NCI-H524 treated with DMSO at 0.1 percent for 48 hours (cell line): Measurements from ENCODE around the gene ADAMTS19.
A peak's percentile ranks its signal among the peaks of the same experiment; 100 is the strongest.

ENCODE experiments used
- DNase-seq: peaks from one replicate; lab custom pipeline; 2025; lab: John Stamatoyannopoulos, UW

ADAMTS19 gene

DNA sequence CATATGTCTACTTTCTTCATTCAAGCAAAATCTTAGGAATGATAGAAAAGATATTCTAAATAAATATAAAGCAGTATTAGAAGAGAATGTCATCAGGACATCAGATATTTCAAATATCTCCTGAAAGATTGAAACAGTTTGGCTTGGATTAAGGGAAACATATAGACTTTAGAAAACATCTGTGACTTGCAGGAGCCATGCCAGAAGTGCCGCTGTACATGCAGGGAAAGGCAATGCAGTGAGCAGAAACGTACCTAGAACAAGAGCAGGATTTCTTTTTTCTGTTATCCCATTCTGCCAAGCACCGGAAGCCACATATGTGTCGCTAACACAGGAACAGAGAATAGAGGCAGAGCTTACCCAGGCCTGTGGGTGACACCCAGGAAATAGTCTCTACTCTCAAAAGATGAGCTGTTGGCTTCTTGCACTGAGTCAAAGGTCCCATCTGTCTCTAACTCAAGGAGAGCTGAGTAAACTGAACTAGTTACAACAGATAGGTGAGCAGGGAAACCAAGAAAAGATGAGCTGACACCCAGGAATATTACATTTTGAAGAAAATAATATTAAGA, 5.8 kb downstream of the ADAMTS19 start:
- DNase-seq, result no peak

DNA sequence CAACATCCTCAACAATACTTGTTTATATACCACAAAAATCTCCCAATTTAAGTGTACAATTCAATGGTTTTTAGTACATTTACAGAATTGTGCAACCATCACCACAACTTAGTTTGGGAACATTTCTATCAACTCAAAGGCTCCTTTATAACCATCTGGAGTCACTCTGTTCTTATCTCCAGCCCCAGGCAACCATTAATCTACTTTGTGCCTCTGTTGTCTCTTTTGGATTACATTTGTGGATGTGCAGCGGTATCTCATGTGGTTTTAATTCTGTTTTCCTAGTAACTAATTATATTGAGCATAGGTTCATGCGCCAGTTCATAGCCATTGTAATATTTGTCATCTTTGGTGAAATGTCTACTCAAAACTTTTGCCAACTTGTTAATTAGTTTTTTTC, 14.4 kb downstream of the ADAMTS19 start:
- DNase-seq, result no peak

DNA sequence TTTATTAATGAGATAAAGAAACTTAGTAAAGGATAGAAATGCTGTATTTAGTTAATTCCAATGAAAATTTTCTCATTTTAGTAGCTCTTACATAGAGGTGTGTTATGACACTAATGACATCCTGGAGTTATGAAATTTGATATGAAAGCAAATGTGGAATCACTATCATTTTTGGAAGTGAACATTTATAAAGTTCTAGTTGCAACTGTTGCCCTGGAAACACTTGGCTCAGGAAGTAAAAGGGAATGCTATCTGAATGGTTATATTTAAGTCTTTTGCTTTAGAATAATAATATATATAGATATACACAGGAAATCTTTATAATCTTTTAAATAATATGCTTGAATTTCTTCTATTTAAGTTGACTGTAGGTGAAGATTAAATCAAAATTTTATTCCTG, 16.7 kb downstream of the ADAMTS19 start:
- DNase-seq, result no peak

DNA sequence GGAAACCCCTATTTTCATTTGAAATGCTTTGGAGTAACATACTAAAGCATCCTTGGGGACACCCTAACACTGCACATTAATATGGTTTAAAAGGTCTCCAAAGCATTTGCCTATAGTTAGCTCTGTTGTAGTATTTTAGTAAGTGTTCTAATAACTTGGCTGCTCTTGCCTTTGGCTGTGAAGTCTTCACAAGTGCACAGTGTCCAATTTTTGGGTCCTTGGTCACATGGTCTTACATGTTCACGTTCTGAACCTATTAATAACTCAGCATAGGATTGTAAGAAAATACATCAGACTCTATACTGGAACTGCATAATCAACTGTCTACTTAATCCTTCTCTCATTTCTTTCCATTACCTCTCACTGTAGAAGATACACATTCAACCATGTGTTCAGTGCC, 17.4 kb downstream of the ADAMTS19 start:
- DNase-seq, result no peak

DNA sequence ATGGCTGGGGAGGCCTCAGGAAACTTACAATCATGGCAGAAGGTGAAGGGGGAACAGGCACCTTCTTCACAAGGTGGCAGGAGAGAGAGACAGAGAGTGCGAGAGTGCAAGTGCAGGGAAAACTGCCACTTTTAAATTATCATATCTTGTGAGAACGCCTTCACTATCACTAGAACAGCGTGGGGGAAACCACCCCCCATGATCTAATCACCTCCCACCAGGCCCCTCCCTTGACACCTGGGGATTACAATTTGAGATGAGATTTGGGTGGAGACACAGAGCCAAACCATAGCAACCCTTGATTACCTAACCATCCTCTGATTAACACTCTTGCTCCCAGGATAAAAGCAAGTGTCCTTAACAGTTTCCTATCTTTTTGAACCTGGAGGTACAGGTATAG, 21.1 kb downstream of the ADAMTS19 start:
- DNase-seq, result no peak

DNA sequence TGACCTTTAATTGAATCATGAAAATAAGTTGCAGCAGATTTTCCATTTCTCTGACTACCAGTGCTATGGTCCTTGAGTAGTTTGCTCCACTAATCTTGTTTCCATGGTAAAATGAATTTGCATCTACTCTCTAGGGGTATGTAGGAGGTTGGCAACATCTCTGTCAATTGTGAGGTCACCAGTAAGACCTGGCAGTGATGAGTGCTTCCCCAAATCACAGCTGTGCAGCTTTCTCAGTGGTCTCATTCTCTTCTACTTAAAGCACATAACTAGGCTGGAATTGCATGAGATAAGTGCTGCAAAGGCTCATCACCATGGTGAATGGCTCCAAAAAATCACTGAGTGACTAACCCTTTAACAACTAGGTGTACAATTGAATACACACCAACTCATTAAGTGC, 36.3 kb downstream of the ADAMTS19 start:
- DNase-seq, result no peak

GRCh38 chr5:129496864-129497595, 36.9 kb downstream of the ADAMTS19 start:
- DNase-seq, result no peak

GRCh38 chr5:129499208-129499852, 39.2 kb downstream of the ADAMTS19 start:
- DNase-seq, result no peak

- peak; percentile 36 for DNase-seq
These were observed 40.0 kb downstream of the ADAMTS19 start for GRCh38 chr5:129500101-129500500.

DNA sequence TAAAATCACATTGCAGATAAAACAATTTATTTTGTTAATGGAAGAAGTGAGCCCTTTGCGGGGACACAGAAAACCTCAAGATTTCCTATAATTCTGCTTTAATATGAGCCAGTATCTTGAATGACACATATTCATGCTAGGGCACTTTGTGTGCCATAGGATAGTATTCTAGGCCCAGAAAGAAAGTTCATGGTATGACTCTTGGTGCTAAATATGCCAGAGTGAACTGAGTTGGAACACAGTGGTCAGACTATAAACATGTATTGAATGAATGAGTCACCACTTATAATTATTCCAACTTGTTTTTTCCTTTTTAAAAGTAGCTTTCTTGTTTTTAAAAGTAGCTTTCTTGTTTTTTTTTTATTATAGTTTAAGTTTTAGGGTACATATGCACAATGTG, 46.0 kb downstream of the ADAMTS19 start:
- DNase-seq, result no peak

DNA sequence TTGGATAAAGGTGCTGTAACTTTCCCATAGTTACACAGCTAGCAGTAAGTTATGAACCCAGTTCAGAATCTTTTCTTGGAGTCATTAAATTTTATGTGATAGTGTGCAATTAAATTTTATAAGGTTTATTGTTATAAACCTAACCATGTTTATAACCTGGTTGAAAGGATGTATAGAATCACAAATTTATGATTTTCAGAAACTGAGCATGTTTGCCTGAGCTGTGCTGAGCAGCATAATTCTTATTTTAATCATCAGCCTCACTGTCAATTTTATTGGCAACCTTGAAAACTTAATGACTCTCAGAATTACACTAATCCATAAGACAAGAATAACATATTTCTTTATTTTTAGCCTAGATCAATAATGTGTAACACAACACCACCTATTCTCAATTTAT, 46.9 kb downstream of the ADAMTS19 start:
- DNase-seq, result no peak

GRCh38 chr5:129507527-129507926, 47.4 kb downstream of the ADAMTS19 start:
- DNase-seq, result no peak

DNA sequence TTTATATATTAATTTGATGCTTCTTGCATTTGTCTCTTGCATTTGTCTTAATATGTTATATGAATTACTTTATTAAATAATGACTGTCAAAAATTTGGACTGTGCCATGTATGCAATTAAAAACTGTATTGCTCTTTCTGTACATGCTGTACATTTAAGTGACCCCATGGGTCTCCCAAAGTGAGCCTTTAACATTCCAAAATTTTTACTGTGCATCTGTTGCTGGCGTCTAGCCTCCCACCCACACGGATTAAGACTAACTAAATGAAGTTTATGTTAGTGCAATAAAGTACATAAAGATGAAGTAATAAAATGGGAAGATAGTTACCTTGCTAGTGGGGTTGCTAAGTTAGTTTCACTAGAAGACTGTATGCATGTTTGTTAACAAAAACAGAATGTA, 48.5 kb downstream of the ADAMTS19 start:
- no peak for DNase-seq

DNA sequence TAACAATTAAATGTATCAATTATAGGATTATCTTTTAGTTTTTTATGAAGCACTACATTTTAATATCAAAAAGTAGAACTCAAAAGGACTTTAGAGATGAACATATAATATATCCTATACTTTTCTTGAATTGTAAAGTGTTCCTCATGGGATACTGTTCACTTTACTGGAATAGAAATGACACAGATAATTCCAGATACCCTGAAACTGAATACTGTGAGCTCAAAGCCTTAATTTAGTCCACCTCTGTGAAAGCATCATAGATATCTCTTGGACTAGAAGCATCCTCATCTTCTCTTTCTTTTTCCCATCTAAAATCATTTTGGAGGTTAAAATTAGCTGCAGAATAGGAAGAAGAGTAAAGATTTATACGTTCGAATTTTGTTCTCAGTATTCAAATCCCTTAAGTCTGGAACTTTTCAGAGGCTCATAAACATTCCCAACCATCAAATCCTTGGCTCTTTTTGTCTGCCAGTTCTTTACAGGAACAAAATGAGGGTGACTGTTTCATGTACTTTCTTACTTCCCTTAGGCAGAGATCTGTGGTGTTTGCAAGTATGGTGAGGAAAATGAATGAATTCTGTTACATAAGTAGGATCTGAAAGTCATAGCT, 49.4 kb downstream of the ADAMTS19 start:
- no peak for DNase-seq

- DNase-seq, result no peak
These were observed 51.2 kb downstream of the ADAMTS19 start for GRCh38 chr5:129511291-129511690.

DNA sequence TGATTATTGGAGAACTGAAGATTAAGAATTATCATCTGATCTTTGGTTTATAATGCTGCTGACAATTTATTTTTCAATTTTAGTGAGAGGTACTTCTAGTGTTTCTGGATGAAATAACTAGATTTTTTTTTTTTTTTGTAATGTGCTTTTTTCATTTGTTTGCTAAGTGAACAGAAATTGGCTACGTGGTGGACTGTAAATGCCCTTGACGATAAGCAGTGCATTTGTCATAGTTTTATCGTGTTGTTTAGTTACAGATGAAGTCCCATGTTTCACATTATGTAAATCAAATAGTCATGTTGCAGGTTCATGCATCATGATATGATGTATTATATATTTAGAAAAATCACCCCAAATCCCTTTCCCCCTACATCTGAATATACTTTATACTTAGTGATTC, 81.0 kb downstream of the ADAMTS19 start:
- no peak for DNase-seq

DNA sequence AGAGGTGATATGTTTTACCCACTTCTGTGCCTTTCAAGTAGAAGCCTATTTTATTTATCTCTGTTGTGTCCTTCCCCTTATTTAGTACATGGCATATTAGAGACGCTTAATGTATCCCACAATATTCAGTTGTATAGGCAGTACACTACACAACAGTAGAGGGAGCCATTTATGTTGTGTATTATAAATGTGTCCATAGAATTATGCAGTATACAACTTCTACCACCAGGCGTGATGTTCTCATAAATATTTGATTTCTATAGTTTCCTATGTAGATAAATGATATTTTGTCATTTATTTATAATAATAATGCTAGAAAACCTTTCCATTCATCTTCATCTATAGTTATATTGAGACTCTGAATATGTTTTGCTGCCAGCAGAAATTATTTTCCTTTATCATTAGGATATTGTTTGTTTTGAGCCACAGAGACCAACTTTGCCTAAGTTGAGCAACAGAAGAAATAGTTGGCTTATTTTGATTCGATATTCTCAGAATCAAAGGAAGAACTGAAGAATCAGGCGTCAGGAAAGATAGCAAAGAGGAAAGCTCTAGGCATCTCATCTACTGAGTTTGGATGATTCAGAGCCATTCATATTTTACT, 81.7 kb downstream of the ADAMTS19 start:
- DNase-seq, result no peak

DNA sequence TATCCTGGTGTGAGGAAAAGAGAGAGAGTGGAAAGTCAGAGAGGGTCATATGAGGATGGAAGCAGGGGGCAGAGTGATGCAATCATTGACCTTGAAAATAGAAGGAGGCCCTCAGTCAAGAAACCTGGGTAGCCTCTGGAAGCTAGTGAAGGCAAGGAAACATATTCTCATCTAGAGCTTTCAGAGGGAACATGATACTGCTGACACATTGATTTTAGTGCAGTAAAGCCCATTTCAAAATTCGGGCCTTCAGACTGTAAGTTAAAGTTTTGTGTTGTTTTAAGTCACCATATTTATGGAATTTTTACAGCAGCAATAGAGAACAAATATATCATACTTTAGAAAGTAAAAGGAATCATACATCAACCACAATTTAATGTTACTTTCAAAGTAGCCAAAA, 87.0 kb downstream of the ADAMTS19 start:
- no peak for DNase-seq

DNA sequence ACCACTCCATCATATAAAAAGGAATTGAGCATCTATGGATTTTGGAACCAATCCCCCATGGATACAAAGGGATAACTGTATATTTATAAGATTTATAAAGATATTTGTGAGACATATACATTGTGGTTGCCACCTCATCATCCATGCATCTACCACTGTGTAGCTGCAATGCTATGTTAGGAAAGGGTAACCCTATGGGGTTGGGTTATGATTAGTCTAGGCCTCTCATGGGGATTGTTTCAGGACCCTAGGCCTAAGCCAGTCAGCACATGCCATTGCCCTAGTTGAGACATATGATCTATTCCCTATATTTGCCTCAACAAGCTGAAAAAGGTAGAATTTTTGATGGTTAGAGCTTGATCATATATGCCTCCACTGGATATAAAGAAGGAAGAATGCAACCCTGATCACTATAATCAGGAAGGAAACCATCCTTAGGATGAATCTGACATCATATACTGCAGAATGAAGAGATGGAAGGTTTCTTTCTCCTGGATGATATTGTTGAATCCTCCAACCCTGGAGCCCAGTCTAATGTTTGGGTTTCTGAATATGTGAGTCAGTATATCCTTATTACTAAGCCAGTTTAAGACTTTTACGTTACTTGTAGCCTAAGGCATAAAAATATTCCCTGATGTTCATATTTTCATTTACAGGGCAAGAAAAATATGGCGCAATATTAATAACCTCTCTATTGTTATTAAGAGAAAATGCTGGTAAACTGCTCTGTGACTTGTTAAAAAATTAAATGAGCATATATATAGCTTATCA, 94.2 kb downstream of the ADAMTS19 start:
- DNase-seq, result no peak

- no peak for DNase-seq
These were observed 103.5 kb downstream of the ADAMTS19 start for GRCh38 chr5:129563585-129563984.

GRCh38 chr5:129569295-129569694, 109.2 kb downstream of the ADAMTS19 start:
- no peak for DNase-seq

DNA sequence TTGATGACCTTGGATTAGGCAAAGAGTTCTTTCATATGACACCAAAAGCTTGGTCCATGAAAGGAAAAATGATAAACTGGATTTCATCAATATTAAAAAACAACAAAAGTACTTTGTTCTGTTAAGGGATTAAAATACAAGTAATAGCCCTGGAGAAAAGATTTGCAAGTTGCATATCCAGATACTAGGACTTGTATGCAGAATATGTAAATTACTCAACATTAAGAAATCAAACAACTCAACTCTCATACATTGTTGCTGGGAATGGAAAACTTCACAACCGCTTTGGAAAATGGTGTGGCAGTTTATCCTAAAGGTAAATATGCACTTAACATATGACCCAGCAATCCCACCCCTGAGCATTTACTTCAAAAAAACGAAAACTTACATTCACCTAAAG, 112.0 kb downstream of the ADAMTS19 start:
- no peak for DNase-seq
